GM19035 (cell line): ENCODE results near the gene NKX6-2.
"Not testable (repeated sequence)": the region's sequence is repeated elsewhere in the genome, so short reads cannot be mapped to it uniquely, and the experiment has no call there.

Experiments used
- ATAC-seq: cut with Tn5 transposase; IDR thresholded peaks from one replicate; pipeline ENCODE4 v1.9.1; 2021; ENCODE audit not compliant: unreplicated experiment

Gene NKX6-2

DNA sequence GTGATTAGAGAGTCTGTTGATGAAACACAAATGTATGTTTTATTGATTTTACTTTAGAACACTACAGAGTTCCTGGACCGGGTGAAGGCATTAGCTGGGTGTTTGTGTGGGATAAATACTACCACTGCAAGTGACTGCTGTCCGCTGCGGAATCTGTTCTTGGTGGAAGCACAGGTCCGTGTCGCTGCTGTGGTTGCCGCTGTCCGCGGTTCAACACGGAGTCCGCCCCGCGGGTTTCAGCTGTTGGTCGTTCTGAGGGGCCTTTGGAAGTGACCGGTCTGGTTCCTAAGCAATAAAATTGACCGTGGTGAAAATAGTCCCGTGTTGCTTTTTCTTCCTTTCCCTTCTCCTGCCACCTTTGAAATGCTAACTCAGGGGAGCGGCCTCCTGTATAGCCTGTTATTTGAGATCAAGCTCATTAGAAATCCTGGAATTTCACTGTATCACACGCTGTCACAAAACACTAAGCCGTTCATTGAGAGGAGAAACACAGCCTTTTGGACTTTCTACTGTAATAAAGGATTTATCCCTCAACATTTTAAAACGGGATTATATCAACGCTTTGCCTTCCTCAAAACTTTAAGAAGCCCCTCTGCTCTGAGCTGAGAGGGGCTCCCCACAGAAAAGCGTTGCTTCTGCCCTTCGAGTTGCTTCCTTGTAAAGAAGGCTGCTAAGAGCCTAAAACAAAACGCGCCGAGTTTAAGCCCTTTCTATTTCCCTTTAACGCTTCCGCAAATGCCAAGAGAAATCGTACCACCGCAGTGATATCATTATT is 2.6 kb downstream of the NKX6-2 start:
- ATAC-seq: no peak

DNA sequence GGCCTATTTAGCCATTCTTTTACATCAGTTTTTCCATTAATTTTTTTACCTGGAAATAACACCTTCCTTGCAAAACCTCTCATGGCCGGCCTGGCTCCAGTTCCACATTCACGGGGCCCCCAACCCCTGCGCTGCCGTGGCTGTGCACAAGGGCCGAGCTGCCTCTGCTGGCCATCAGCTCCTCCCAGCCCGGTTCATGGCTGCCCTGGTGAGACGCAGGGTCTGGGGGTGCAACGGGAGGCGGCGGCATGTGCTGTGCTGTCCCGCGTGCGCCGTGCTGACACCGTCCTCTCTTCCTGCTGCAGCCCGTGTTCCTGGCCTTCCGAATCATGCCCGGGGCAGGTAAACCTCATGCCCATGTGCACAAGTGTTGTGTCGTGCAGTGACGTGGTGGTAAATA is 4.4 kb downstream of the NKX6-2 start:
- ATAC-seq: no peak

DNA sequence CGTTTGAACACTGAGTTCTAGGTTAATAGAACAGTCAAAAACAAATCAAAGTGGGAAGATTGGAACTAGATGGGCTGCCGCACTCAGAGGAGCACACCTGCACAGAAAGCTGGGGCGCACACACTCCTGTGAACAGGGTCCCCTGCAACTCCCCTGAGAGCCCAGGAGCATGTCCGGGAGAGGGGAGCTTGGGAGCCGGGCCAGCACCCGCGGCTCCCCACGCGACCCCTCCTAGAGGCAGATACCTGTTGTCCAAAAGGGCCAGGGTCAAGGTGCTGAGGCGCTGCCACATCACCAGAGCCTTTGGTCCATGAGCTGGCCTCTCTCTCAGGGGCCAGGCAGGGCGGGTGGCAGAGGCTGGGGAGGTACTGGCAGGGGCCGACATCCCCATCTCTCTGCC is 5.6 kb downstream of the NKX6-2 start:
- no peak for ATAC-seq

DNA sequence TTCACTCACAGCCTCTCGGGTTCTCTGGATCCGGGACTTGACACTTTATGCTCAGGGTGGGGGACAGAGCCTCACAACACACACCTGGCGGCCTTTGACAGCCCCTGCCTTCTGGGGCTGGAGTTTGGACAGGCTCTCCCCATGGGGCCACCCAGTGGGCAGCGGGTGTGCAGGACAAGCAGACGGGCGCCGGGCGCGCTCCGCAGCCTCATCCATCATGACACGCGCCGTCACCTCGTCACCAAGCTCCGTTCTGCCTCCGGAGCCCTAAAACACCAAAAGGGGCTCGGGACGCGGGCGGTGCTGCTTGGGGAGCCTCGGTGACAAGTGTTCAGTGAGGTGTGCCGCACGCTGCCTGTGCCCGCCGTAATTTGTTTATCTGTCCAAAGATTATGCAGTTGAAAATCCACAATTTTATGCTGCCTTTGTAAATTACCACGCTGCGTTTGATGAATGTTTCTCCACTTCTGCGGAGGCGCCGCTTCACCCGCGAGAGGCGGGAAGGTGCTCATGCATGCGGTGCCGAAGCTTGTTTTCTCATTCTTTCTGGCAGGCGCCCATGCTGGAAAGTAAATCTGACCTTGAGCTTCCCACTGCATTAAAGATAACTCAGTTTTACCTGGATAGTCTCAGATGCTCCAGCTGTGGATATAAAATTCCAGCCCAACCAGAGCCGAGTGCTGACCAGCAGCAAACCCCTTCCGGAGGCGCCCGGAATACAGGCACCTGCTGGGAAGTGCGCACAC is 6.2 kb downstream of the NKX6-2 start:
- ATAC-seq: no peak

DNA sequence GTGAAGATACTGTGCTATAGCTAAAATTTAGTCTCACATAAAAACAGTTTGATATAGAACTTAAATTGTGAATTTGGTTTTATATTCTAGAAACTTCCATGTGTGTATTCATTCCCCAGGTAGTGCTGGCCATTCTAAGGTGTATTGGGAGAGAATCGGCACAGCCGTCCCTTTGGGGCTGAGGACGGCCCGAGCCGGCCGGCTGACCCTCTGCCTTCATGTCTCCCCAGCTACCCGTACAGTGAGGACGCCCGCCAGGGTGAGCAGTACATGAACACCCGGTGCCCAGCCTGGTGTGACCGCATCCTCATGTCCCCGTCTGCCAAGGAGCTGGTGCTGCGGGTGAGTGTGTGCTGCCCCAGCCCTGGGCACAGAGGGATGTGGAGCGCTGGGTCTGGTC is 8.5 kb downstream of the NKX6-2 start:
- no peak for ATAC-seq

DNA sequence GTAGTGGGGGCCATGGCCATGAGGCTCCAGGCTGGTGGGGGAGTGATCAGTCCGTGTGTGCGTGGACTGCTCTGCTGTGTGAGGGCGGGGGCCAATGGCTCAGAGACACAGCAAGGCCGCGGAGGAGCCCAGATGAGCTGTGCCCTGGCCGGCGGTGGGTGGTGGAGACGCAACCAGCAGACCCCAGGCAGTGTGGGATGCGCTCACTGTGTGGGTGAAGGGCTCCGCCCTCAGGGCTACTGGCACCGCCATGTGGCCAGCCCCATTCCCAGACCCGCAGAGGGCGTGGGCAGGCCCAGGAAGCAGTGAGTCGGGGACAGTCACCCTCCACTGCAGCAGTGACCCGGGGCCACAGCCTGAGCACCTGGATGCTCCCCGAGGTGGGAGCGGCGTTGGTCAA is 9.1 kb downstream of the NKX6-2 start:
- ATAC-seq: no peak

DNA sequence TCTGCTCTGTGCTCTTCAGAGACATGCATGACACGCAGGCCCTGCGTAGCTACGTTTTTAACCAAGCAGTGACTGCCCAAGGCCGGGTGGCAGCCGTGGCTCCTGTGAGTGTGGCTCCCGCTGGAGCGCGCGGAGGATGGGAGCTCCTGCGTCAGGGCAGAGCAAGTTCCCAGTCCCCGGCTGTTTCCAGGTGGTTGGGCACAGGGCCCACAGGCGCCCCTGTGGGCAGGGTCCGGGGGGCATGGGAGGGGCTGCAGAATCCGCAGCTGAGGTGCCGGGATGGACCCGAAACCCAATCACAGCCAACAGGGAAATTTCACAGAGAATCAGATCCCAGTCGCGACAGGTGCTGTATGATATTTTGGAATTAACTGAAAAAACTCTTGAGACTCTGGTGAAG is 9.8 kb downstream of the NKX6-2 start:
- no peak for ATAC-seq

DNA sequence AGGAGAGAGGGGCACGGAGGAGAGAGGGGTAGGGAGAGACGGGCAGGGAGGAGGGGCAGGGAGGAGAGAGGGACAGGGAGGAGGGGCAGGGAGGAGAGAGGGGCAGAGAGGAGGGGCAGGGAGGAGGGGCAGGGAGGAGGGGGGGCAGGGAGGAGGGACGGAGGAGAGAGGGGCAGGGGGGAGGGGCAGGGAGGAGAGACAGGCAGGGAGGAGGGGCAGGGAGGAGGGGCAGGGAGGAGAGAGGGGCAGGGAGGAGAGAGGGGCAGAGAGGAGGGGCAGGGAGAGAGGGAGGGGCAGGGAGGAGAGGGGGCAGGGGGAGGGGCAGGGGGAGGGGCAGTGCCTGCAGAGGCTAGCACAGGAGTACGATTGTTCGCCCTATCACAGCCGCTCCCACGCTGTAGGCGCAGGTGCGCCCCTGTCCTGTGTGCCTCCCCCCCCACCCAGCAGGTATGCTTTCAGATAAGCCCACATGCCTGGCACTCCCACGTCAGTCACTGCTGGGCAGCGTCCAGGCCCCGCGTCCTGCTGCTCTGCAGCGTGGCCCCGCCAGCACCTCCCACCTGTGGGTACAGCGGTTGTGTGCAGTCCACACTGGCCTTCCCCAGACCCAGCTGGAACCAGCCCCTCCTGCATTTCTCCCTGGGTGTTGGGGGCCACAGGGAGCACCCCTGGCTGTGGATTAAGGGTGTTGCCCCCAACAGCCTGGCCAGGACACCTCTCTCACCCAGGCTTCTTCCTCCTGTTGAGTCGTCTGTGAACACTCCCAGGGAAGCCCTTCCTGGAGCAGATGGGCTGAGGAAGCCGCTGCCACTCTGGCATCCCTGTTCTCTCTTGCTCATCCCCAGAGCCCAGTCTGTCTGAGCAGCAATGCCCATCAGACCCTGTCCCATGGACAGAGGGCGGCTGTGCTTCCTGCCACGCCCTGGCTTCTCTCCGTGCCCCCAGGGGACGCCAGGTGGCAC is 10.8 kb downstream of the NKX6-2 start:
- no peak for ATAC-seq

DNA sequence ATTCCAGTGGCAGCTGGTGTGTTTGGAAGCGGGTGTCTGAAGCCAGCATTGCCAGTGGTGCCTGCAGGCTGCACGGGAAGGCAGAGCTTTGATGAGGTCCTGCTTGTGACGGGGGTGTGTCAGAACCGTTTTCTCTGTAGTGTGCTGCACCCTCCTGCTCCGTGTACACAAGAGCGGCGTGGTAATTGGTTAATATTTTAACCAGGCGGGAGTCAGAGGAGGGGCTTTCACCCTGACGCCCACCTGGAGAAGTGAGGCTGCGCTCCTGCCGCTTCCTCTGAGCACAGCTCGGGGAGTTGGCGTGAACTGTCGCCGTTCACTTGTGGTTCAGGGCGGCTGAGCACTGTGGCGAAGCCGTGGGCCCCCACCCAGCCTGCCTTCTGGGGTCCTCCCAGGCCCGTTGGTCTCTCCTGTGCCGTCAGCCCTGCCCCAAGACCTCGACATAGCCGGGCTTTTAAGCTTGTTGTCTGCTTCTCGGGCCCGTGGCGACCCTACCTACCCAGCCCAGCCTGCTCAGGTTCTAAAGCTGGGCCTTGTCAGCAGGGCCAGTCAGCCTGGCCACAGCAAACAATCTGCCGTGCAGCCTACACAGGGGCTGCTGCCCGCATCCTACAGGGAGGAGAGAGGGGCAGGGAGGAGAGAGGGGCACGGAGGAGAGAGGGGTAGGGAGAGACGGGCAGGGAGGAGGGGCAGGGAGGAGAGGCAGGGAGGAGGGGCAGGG is 11.6 kb downstream of the NKX6-2 start:
- no peak for ATAC-seq

DNA sequence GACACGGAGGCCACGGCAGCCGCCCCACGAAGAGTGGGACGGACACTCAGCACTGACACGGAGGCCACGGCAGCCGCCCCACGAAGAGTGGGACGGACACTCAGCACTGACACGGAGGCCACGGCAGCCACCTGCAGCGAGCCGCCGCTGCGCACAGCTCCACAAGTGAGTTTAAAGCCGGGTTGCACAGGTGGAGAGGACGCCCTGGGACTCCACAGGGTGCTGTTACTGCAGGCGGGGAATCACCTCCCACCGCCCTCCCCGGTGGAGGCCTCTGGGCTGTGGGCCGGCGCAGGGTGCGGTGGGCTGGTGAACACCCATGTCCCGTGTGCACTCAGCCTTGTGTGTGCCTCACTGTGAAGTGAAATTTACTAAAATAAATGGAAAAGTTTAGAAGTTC is 13.1 kb downstream of the NKX6-2 start:
- ATAC-seq: not testable (repeated sequence)

DNA sequence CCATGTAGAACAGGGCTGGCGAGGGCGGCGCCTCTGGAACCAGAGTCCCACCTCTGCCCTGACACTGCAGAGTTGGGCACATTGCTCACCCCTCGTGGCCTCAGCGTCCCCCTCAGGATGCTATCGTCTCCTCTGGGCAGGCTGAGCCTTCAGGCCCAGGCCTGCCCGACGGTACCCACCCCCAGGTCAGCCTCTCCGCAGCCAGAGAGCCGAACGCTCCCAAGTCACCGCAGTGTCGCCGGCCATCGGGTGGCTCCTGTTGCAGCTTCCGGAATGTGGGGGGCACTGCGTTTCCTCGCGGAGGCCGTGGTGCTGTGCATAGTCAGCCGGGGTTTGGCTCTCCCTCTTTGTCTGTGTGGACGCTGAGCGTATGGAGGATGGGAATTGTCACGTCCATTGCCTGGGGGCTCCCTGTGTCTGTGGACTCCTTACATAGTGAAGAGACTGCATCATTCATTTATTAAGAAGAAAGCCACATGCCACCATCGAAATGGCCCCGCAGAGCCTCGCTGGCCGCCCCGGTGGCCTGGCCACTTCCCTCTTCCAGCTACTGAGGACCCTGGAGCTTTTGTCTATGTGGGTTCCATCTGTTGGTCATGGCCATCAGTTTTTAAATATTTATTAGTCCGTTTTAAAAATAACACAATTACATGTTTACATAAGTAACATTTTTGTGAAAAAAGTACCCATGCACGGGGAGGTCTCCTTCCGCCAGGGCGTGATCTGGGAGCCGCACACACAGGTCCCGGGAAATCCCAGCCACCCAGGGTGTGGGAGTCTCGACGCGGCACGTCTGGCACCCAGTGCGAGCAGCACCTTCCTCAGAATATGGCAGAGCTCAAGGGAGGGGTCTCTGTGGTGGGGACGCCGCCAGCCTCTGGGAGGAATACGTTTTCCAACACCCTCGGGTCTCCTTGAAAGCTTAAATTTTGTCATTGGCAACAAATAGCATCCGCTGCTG is 15.6 kb downstream of the NKX6-2 start:
- no peak for ATAC-seq

DNA sequence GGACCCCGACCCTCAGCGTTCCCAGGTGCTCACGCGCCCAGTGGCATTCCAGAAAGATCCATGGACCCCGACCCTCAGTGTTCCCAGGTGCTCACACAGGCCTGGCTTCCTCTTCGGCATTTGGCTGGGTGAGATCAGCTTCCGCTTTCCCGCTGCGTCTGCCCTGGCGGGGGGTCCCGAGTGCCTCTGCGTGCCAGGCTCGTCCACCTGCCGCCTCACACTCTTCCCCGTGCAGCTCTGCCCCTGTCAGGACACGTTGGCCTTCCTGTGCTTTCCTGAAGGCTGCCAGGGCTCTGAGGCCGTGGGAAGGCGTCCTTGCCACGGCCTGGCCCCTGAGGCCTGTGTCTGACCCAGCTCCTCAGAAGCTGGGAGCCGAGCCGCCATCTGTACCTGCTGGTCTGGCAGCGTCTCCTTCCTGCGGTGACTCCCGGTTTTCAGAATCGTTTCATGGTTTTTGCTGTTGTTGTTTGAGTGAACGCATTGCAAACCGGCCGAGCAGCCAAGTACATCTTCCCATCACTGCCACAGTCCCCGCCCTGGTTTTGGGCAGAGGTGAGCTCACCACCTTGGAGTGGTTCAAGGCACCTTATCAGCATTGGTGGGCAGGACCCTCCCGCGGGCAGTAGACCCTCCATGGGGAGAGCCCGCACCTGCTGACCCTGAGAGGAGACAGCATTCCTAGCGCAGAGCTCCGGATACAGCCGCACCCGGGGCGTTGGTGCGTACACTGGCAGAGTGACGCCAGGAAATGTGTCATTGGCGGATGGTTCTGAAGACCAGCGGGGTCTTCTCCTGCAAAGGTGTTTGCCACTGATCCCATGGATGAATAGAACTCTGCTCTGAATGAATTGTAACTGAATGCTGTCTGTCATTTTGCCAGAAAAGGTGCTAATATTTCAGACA is 17.4 kb downstream of the NKX6-2 start:
- no peak for ATAC-seq

DNA sequence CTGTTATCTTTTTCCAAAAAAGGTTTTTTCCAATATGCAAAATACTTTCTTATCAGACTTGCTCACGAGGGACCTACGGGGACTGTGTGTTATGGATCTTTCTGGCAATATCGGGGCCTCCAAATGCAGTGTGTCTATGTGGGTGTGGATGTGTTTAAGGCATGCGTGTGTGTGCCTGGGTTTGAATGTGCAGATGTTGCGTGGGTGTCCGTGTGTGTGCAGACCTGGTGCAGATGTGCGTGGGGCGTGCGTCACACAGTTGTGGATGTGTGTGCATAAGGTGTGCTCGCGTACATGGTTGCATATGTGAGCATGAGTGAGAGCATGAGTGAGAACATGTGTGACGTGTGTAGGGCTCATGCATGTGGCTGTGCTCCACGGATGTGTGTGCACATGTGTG is 19.7 kb downstream of the NKX6-2 start:
- no peak for ATAC-seq

DNA sequence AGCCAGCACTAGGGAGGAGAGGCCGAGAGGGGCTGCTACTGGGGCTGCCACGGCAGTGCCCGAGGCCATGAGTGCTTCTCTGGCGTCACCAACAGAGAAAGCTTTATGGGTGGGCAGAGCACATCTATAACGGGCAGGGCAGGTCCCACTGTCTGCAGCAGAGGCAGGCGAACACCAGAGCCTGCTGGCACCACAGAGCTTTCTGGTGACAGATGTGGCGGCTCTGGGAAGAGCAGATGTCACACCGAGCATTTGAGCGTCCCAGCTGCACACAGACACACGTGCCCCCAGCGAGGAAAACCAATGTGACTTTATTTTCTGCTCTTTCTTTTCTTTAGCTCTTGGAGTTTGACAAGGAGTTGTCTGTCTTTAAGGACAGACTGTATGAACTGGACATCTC is 20.5 kb downstream of the NKX6-2 start:
- ATAC-seq: no peak

DNA sequence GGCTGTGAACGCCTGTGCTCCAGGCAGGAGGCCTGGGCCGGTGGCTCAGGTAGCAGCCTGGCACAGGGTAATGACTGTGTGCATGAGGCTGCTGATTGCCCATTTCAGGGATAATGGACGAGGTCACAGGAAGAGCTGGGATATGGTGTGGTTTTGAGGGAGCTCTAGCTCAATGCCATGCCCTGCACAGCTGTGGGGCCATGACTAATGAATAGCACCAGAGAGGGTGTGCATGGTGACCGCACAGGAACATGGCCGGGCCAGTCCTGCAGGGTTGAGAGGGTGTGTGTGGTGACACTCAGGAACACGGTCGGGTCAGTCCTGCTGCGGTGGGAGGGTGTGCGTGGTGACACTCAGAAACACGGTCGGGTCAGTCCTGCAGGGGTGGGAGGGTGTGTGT is 21.8 kb downstream of the NKX6-2 start:
- no peak for ATAC-seq

DNA sequence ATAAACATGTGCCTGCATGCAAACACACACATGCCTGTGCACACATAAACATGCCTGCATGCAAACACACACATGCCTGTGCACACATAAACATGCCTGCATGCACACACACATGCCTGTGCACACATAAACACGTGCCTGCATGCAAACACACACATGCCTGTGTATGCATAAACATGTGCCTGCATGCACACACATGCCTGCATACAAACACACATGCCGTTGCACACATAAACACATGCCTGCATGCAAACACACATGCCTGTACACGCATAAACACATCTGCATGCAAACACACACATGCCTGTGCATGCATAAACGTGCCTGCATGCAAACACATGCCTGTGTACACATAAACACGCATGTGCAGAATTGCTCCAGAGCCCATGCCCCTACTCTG is 22.4 kb downstream of the NKX6-2 start:
- ATAC-seq: no peak

DNA sequence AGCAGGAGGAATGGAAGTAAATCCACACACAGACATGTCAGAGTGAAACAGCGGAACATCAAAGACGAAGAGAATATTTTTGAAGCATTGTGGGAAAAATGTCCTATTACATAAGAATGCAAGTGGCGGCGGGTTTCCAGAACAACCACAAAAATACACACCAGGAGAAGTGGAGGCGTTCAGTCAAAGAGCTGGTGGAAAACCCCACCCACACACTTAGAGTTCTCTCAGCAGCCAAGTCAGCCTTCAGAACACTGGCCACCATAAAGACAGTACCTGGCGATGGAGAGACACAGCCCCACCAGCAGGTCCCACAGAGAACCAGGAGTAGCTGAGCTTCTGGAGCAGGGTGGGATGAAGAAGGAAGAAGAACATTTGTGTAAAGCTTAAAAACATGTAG is 23.7 kb downstream of the NKX6-2 start:
- no peak for ATAC-seq

DNA sequence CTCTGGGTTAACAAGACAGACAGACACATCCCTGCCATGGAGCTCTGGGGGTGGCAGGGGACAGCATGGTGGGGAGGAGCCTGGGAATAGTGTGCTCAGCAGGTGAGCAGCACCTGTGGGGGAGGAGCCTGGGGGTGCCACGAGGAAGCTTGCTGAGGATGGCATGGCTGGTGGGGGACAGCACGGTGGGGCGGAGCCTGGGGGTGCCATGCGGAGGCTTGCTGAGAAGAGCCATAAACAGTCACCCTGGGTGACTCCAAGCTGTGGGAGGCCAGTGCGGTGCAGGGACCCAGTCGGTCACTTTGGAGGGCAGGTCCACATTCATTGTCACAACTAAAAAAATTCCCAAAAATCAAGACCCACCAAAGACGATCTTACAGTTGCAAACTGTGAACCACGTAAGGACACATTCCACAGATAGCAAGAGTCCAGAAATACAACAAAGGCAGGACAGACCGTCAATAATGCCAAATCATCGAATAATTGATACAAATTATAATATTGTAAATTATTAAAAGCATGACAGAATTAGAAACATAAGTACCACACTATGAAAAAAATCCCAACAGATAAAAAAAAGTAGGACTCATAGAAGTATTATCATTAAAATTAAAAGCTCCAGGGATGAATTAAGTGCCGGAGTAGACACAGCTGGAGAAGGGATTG is 24.4 kb downstream of the NKX6-2 start:
- no peak for ATAC-seq
